NCI-H2227 (cell line): ENCODE measurements around the gene FRRS1.
"Not testable (repeated sequence)": the region's sequence is repeated elsewhere in the genome, so short reads cannot be mapped to it uniquely, and the experiment has no call there.

ENCODE experiments used
- DNase-seq: peaks from one replicate; lab custom pipeline; 2025; ENCODE audit not compliant: unreplicated experiment; lab: John Stamatoyannopoulos, UW

The FRRS1 gene

DNA sequence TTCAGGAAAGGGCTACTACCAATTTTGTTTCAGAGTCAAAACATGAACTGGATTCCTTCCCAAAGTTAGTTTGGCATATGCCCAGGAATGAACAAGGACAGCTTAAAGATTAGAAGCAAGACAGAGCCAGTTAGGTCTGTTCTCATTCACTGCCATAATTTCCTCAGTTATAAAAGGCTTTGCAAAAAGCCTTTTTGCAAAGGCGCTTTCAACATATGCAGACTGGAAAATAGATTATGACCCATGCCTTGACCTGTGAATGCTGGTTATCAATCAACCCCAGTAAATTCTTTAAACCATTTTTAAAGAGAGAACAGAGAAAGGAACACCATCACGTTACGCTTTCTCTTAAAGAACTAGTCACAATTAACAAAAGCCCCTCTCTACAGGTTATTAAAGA is 1.7 kb upstream of the FRRS1 start:
- DNase-seq: no peak

- DNase-seq: no peak
Observed at GRCh38 chr1:99764909-99765308, 1.5 kb downstream of the FRRS1 start.

DNA sequence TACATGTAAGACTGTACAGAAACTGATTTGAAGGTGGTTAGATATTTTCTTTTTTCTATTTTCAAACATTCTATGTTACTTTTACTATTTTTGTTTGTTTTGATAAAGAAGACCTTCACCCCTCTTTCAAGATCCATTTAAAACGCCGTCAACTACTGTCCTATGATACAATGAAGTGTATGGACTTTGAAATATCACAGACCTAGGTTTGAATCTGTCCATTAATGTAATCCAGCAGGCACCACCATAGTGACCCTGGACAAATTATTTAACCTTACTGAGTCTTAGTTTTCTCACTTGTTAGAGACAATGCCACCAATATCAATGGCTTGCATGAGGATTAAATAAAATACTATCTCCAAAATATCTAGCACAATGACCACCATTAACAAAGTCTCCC is 2.0 kb downstream of the FRRS1 start:
- no peak for DNase-seq

DNA sequence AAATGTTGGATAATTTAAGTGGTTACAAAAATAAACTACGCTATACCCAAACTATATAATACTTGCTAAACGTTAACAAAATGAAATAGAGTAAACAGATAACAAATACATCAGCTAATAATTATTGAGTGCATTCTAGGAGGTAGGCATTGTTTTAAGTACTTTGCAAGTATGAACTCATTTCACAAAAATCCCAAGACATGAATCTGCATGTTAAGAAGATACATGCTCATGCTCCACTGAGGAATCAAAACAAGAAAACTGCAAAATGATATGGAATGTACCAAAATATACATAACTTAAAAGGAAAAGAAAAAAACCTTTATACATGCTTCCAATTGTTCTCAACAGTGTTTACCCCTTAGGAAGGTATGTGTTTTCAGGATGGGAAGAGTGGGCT is 2.5 kb downstream of the FRRS1 start:
- no peak for DNase-seq

DNA sequence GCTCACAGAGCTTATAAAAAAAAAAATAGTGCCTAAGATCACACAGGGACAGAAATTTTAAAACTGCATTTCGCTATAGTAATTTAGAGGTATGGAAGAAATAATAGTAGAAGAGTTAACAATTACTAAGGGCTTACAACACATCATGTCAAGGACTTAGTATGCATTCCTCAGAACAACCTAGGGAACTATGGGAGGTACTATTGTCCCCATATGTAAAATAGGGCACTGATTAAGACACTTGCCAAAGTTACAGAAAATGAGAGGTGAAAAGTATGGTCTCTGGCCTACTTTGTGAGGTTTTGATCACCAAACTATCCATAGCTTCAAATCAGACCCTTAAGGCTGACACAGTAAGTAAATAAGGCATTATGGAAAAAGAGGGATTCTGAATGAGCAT is 4.7 kb downstream of the FRRS1 start:
- no peak for DNase-seq

GRCh38 chr1:99759518-99760160 is 6.8 kb downstream of the FRRS1 start:
- DNase-seq: no peak

DNA sequence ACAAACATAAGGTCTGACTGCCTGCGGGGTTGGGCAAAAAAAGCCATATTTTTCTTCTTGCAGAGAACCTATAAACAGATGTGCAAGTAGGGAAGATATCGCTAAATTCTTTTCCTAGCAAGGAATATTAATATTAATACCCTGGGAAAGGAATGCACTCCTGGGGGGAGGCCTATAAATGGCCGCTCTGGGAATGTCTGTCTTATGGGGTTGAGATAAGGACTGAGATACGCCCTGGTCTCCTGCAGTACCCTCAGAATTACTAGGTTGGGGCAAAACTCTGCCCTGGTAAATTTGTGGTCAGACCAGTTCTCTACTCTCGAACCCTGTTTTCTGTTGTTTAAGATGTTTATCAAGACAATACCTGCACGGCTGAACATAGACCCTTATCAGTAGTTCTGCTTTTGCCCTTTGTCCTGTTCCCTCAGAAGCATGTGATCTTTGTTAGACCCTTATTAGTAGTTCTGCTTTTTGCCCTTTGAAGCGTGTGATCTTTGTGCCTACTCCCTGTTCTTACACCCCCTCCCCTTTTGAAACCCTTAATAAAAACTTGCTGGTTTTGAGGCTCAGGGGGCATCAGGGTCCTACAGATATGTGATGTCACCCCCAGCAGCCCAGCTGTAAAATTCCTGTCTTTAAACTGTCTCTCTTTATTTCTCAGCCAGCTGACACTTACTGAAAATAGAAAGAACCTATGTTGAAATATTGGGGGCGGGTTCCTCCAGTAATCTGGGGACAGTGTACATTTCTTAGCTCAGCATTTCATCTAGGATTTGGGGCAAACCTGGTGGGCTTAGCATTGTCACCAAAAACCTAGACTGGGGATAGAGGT is 7.5 kb downstream of the FRRS1 start:
- not testable (repeated sequence) for DNase-seq

DNA sequence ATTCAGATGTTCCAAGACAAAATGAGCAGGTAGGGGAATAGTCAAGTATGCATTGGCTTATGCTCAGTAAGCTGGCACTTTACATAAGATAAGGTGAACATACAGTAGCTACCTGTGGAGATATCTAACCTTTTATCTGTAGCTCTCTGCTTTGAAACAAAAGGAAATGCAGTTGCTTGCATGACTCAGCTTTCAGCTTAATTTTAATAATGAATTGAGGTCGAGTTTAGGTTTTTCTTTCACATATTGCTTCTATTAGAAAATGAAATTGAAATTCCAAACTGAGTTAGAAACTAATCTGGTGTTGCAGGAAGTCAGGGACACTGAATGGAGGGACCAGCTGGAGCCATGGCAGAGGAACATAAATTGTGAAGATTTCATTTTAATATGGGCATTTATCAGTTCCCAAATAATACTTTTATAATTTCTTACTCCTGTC is 8.3 kb downstream of the FRRS1 start:
- DNase-seq: no peak

GRCh38 chr1:99756598-99756997 is 9.8 kb downstream of the FRRS1 start:
- no peak for DNase-seq

- DNase-seq: no peak
Observed at GRCh38 chr1:99755664-99756063, 10.8 kb downstream of the FRRS1 start.

GRCh38 chr1:99754697-99755096 is 11.7 kb downstream of the FRRS1 start:
- no peak for DNase-seq

DNA sequence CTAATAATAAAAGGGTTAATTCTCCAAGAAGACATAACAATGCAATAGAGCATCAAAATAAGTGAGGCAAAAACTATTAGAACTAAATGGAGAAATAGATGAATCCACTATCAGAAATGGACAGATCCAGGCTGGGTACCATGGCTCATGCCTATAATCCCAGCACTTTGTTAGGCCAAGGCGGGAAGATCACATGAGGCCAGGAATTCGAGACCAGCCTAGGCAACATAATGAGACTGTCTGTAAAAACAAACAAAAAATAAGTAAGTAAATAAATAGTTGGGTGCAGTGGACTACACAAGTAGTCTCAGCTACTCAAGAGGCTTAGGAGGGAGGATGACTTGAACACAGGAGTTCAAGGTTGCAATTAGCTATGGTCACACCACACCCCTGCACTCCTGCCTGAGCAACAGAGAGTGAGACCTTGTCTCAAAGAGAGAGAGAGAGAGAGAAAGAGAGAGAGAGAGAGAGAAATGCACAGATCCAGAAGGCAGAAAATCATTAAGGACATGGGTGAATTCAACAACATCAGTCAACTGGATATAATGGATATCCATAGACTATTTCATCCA is 12.3 kb downstream of the FRRS1 start:
- DNase-seq: no peak

GRCh38 chr1:99751877-99752504 is 14.4 kb downstream of the FRRS1 start:
- no peak for DNase-seq

DNA sequence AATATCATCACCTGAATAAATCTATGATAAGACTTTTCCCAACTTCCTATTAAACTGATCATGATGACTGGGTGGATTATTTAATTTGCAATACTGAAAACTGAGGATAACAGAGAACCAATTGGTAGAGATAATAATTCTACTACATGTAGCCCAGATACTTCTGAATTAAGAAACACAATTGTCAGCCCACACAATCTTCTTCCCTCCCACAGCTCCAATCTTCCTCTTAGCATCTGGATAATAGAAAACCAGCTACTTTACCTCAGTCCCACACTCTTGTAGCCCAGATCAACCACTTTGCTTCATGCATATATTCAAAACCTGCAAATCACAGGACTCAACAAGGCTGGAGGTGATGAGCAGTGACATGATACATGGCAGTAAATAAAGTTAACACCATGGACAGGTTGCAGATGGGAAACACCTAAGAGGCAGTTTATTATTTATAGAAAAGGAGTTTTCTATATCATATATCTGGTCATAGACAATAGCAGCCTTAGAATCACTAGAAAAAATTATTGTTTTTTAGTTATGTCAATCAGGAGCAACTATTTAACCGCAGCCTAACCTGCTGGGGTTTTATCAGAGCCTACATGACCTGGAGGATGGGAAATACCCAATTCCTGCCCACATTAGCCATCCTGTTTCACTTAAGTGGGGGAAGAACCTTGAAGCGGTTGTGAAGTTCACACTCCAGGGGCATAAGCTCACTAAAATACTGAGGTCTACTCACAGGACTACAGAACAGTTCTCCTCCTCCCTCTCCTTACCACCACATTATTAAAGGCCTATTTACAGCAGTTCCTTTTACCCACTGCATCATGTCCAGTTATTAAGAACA is 16.7 kb downstream of the FRRS1 start:
- DNase-seq: no peak

DNA sequence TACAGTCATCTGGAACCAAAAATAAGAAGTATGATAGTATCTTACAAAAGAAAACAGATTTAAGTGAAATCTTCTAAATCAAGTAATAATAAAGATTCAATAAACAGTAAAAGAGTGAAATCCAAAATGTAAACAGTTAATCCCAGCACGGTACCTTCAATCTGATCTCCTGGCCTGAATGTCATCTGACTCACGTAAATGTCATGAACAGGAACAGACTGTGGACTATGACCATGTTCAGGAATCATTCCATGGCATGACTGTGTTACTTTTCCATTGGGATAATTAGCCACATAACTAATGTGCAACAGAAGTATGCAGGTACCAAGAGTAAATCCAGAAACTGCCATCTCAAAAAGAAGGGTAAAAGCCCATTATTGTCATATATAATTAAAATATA is 18.0 kb downstream of the FRRS1 start:
- no peak for DNase-seq

DNA sequence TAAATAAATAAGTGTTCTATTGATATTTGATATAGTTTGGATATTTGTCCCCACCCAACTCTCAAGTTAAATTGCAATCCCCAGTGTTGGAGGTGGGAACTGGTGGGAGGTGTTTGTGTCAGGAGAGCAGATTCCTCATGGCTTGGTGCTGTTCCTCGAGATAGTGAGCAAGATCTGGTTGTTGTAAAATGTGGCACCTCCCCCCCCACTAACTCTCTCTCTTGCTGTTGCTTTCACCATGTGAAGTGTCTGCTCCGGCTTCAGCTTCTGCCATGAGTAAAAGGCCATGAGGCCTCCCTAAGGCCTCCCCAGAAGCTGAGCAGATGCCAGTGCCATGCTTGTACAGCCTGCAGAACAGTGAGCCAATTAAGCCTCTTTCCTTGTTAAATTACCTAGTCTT is 20.8 kb downstream of the FRRS1 start:
- no peak for DNase-seq

- DNase-seq: no peak
Observed at GRCh38 chr1:99745061-99745460, 21.4 kb downstream of the FRRS1 start.

- DNase-seq: no peak
Observed at GRCh38 chr1:99740141-99740540, 26.3 kb downstream of the FRRS1 start.

- no peak for DNase-seq
Observed at GRCh38 chr1:99738858-99739465, 27.5 kb downstream of the FRRS1 start.

DNA sequence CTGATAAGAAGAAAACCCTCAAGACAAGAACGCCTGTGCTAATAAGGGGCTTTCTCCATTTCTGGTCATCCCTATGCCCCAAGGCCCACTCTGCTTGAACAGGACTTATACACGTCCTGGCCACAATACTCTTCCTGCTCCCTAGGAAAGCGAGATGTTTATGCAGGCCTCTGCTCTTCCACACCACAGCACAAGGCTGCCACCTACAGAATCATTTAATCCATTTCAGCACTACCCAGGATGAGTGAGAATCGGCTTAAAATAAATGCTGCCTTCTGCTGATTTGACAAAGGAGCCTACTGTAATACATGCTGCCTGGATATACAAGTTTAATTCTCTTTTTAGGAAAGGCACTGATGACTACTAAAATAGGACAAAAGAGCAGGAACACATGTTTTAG is 29.4 kb downstream of the FRRS1 start:
- DNase-seq: peak; percentile 45

DNA sequence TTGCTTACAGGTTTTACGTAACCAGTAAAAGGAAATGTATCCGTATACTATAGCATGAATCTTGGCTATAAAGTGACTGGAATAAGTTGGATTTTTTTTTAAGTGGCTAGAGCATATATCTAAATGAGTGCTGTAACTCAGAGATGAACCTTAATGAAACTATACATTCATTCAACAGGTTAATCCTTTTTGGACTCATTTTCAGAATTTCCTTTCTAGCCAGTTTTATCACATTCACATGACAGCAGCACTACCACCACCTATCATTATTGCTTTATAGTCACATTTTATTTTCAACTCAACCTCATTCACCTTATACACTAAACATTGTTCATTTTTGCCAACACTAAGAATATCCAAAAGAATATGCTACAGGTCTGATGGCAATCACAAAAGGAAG is 30.6 kb downstream of the FRRS1 start:
- DNase-seq: no peak
